ENCODE results near the gene GAS2L1. TPM values are rescaled to one million over a fixed set of nuclear protein-coding genes. Genes with fewer than 3 reads are reported as not detected.
A peak's percentile ranks its signal among the peaks of the same experiment; 100 is the strongest.

The GAS2L1 gene
- total RNA-seq, 2 donors from 2014 or later: 0.41 to 0.79 TPM

DNA sequence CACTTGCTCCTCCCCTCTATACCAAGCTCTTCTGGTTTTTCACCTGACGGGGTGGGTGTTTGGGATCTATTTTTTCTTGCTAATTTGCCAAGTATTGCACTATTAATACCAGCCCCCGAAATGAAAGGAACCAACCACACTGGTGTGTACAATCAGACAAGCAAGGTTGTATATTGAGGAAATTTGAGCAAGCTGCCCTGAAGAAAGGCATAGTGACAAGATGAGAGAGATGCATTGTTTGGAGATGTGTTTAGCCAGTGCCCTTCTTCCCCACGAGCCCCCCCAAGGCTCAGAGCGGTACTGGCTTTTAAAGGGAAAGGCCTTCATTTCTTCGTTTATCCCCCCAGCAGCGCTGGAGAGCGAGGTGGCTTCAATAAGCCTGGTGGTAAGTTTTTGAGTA is 15.2 kb upstream of the GAS2L1 start:
- Mint-ChIP-seq H3K27me3 (ENCODE audit: low read depth) (no peaks in the 10 kb centered on the region), H3K4me1 (ENCODE audit: low read depth) (peaks cover 10% of the 10 kb centered on the region), H3K36me3 (ENCODE audit: insufficient read depth in 2 of 2) (peaks cover 15 to 60% of the 10 kb centered on the region in 2 donors), H3K9me3 (no peaks in the 10 kb centered on the region), H3K27ac (no peak overlapping the region), H3K4me3 (no peak overlapping the region)
- ATAC-seq (replicated peaks in 1 of 2) (no peak), DNase-seq (no peak)

DNA sequence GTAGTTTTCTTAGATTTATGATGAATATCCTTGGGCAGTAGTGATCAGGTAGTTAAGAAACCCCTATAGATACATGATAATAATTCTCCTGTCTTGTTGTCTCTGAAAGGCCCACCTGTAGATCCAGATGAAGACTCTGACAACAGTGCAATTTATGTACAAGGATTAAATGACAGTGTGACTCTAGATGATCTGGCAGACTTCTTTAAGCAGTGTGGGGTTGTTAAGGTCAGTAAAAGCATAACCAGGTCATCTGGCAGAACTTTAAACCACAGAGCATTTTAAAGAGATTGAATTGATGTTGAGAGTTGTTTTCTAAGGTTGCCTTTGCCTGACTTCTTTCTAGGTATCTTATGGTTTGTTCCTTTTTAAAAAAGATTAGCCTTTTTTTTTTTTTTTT is 14.1 kb upstream of the GAS2L1 start:
- ATAC-seq (replicated peaks in 1 of 2): no peak
- no peak for DNase-seq
- Mint-ChIP-seq H3K27ac (no peak overlapping the region), H3K4me1 (ENCODE audit: low read depth) (peaks cover 1% of the 10 kb centered on the region), H3K36me3 (ENCODE audit: insufficient read depth in 2 of 2) (peaks cover 11 to 54% of the 10 kb centered on the region in 2 donors), H3K9me3 (no peaks in the 10 kb centered on the region), H3K27me3 (ENCODE audit: low read depth) (no peaks in the 10 kb centered on the region), H3K4me3 (no peak overlapping the region)

DNA sequence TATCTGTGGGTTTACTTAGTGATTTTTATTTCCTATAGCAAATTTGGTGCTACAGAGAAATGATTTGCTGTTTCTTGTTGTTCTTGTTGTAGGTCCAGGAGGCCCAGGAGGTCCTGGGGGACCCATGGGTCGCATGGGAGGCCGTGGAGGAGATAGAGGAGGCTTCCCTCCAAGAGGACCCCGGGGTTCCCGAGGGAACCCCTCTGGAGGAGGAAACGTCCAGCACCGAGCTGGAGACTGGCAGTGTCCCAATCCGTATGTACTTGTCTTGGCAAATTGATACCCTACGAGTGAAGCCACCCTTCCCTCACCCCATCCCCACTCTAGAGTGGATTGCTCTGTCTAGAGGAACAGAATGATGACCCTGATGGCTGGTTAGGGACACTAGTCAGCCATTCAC is 7.8 kb upstream of the GAS2L1 start:
- DNase-seq (no peak), ATAC-seq (replicated peaks in 1 of 2) (no peak)
- Mint-ChIP-seq H3K27me3 (ENCODE audit: low read depth) (no peaks in the 10 kb centered on the region), H3K27ac (no peak overlapping the region), H3K9me3 (no peaks in the 10 kb centered on the region), H3K36me3 (ENCODE audit: insufficient read depth in 2 of 2) (peaks cover 9 to 33% of the 10 kb centered on the region in 2 donors), H3K4me1 (ENCODE audit: low read depth) (no peaks in the 10 kb centered on the region), H3K4me3 (no peak overlapping the region)

DNA sequence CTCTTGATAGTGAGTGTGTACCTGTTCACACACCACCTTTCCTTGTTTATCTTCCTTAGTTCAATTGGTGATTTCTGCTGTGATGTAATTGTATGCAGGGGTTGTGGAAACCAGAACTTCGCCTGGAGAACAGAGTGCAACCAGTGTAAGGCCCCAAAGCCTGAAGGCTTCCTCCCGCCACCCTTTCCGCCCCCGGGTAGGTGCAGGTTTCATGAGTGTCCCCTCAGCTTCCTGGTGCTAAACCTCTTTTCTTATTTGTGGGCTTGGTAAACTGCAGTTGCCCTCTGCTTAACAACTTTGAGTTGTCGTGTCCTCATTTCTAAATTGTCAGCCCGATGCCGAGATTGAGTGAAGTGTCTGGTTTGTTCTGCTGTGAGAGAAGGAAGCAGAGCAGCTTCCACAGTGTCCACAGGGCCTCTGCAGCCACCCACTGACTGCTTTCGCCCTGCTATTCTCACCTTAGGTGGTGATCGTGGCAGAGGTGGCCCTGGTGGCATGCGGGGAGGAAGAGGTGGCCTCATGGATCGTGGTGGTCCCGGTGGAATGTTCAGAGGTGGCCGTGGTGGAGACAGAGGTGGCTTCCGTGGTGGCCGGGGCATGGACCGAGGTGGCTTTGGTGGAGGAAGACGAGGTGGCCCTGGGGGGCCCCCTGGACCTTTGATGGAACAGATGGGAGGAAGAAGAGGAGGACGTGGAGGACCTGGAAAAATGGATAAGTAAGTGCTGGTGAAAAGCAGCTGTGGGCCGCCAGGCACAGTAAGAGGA is 7.1 kb upstream of the GAS2L1 start:
- H3K9me3 Mint-ChIP-seq: no peaks in the 10 kb centered on the region
- H3K4me3 Mint-ChIP-seq: no peak overlapping the region
- peaks cover 5% of the 10 kb centered on the region for H3K27me3 Mint-ChIP-seq (ENCODE audit: low read depth)
- no peak overlapping the region for H3K27ac Mint-ChIP-seq
- ATAC-seq (replicated peaks in 1 of 2) (no peak), DNase-seq (no peak)
- no peaks in the 10 kb centered on the region for H3K4me1 Mint-ChIP-seq (ENCODE audit: low read depth)
- peaks cover 9 to 26% of the 10 kb centered on the region in 2 donors for H3K36me3 Mint-ChIP-seq (ENCODE audit: insufficient read depth in 2 of 2)

DNA sequence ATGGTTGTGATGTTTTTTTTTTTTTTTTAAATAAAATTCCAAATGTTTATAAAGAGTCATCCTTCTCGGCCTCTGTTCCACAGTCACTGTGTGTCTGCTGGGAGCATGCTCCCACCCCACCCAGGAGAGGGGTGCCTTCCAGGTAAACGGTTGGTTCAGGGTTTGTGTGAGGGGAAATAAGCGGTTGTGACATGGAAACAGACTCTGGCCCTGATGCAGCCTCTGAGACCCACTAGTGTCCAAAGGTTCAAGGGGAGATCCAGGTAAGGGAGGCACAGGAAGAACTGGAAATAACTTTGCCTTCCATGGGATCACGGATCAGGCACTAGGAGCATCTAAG is 6.0 kb upstream of the GAS2L1 start:
- no peak overlapping the region for H3K4me3 Mint-ChIP-seq
- peaks cover 16% of the 10 kb centered on the region for H3K27me3 Mint-ChIP-seq (ENCODE audit: low read depth)
- ATAC-seq (replicated peaks in 1 of 2) (no peak), DNase-seq (no peak)
- H3K4me1 Mint-ChIP-seq (ENCODE audit: low read depth): no peaks in the 10 kb centered on the region
- no peaks in the 10 kb centered on the region for H3K9me3 Mint-ChIP-seq
- H3K27ac Mint-ChIP-seq: no peak overlapping the region
- H3K36me3 Mint-ChIP-seq (ENCODE audit: insufficient read depth in 2 of 2): peaks cover 9 to 24% of the 10 kb centered on the region in 2 donors

DNA sequence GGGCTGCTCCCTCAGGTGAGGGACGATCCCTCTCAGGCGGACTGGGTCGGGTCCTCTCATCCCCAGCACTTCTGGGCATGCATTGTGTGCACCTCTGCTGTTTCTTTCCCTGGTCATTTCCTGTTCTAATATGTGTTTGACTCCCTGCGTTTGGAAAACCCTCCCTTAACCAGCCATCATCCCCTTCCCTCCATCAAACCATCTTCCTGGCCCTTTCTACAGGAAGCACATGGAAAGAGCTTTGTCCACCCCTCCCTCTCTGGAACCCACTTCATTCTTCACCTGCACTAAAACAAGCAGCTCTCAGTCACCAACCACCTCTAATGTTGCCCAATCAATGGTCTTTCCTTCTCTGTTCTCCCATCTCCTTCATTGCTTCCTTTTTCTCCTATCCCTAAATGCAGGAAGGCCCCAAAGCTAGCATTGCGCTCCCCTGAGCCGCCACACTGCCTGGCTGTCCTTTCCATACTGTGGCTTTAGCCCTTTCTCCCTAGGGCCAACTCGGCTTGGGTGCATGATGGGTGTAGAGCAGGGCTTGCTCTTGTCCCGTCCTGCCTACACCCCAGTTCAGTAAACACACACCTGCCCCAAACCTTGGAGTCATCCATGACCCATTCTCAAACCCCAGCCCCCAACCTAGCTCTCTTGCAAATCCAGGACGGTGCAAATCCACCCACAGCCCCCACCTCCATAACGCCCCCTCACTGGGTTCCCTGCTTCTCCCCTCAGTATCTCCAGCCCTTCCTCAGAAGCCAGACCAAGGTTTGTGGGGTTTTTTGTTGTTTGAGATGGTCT is 5.4 kb upstream of the GAS2L1 start:
- Mint-ChIP-seq H3K27ac (no peak overlapping the region), H3K4me1 (ENCODE audit: low read depth) (peaks cover 5% of the 10 kb centered on the region), H3K4me3 (no peak overlapping the region), H3K36me3 (ENCODE audit: insufficient read depth in 2 of 2) (peaks cover 9 to 20% of the 10 kb centered on the region in 2 donors), H3K9me3 (no peaks in the 10 kb centered on the region), H3K27me3 (ENCODE audit: low read depth) (peaks cover 22% of the 10 kb centered on the region)
- DNase-seq (no peak), ATAC-seq (replicated peaks in 1 of 2) (no peak)

DNA sequence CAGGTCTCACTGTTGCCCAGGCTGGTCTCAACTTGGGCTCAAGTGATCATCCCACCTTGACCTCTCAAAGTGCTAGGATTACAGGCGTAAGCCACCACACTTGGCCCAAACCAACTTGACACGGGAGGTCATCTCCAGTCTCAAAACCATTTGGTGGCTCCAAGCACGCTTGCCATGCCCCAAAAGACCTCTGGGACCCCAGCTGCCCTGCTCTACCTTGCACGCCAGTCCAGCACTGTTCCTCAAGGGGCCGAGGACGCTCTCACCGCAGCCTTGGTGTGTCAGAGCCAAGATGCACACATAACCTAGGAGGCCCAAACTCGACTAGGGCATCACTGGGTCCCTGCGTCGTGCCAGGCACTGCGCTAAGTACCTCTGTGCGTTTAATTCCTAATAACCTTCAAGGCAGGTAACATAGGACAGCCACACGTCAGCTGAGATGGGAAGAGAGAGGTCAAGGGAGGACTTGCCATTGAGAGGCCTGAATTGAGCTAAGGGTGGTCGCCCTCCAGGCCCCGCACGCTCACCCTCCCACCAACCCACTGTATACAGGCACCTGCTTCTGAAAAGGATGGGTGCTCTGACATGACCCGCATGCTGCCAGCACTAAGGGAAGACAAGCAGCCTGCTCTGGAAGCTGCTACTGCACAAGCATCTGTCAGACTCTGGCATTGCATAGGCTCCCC is 4.6 kb upstream of the GAS2L1 start:
- ATAC-seq (replicated peaks in 1 of 2) (peak; percentile 7), DNase-seq (no peak)
- no peaks in the 10 kb centered on the region for H3K9me3 Mint-ChIP-seq
- no peak overlapping the region for H3K27ac Mint-ChIP-seq
- peaks cover 10% of the 10 kb centered on the region for H3K4me1 Mint-ChIP-seq (ENCODE audit: low read depth)
- H3K4me3 Mint-ChIP-seq: no peak overlapping the region
- H3K27me3 Mint-ChIP-seq (ENCODE audit: low read depth): peaks cover 27% of the 10 kb centered on the region
- H3K36me3 Mint-ChIP-seq (ENCODE audit: insufficient read depth in 2 of 2): peaks cover 9 to 20% of the 10 kb centered on the region in 2 donors

DNA sequence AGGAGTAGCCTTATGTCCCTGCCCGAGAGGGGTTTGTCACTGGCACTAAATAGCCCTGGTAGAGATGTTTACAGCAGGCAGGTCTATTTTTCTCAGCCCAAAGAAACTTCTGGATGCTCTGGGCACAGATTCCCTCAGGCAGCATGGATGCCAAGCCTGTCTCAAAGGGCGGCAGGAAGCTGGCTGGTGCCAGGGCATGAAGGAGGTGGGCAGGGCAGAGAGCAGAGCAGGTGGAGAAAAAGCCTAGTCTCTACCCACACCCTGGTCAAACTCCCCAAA is 4.1 kb upstream of the GAS2L1 start:
- ATAC-seq (replicated peaks in 1 of 2): peak; percentile 0 to 3
- no peak overlapping the region for H3K27ac Mint-ChIP-seq
- DNase-seq: no peak
- no peaks in the 10 kb centered on the region for H3K9me3 Mint-ChIP-seq
- peaks cover 27% of the 10 kb centered on the region for H3K27me3 Mint-ChIP-seq (ENCODE audit: low read depth)
- H3K36me3 Mint-ChIP-seq (ENCODE audit: insufficient read depth in 2 of 2): peaks cover 9 to 18% of the 10 kb centered on the region in 2 donors
- peaks cover 10% of the 10 kb centered on the region for H3K4me1 Mint-ChIP-seq (ENCODE audit: low read depth)
- no peak overlapping the region for H3K4me3 Mint-ChIP-seq

DNA sequence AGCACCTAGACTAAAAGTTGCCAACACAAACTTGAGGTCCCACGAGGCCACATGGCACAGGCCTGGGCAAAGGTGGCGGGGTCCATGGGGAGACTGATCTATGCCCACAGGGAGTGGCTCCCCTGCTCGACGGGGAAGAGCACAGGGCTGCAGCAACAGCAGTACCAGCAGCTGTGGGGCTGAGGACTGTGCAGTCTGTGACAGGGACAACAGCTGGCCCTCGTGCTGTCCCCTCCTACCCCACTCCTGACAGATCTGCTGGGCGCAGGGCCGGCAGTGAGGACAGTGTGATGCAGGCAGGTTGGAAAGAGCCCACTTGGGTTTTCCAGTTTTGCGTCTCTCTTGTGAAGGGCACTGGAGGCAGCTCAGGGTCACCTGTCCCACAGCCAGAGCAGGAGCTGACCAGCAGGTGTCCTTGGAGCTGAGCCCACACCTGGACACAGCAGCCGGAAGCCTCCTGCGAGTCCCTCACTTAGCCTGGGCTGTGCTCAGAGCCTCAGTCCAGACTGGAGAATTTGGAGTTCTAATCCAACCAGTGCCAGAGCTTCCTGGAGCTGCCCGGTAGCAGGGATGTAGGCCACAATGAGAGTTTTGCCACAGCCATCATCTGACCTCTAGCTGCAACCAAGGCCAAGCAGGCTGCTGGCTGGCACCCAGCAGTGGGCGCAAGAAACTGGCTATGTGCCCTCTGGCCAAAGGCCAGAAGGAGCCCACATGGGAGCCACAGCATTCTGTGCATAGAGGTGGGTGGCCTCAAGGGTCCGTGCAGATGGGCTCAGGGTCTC is 3.6 kb upstream of the GAS2L1 start:
- Mint-ChIP-seq H3K27me3 (ENCODE audit: low read depth) (peaks cover 27% of the 10 kb centered on the region), H3K4me1 (ENCODE audit: low read depth) (peaks cover 10% of the 10 kb centered on the region), H3K9me3 (no peaks in the 10 kb centered on the region), H3K36me3 (ENCODE audit: insufficient read depth in 2 of 2) (peaks cover 6 to 13% of the 10 kb centered on the region in 2 donors), H3K4me3 (no peak overlapping the region), H3K27ac (peak overlapping the region; percentile 56)
- ATAC-seq (replicated peaks in 1 of 2) (peak; percentile 6 to 9), DNase-seq (no peak)

DNA sequence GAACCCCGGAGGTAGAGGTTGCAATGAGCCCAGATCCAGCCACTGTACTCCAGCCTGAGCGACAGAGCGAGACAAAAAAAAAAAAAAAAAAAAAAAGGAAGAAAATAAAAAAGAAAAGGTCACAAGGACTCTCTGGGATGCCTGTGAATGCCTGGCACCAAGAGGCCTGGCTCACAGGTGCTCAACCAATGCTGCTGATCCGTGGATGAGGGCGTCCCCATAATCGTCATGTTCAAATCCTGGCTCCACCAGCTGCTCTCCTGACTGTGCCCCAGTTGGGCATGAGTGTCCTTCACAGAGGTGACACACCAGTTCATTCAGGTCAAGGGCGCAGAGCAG is 645 bp upstream of the GAS2L1 start:
- H3K4me3 Mint-ChIP-seq: peak overlapping the region; percentile 82 to 85
- H3K27me3 Mint-ChIP-seq (ENCODE audit: low read depth): peaks cover 27% of the 10 kb centered on the region
- peaks cover 0 to 3% of the 10 kb centered on the region in 2 donors for H3K36me3 Mint-ChIP-seq (ENCODE audit: insufficient read depth in 2 of 2)
- no peak overlapping the region for H3K27ac Mint-ChIP-seq
- DNase-seq: no peak
- no peaks in the 10 kb centered on the region for H3K9me3 Mint-ChIP-seq
- peaks cover 10% of the 10 kb centered on the region for H3K4me1 Mint-ChIP-seq (ENCODE audit: low read depth)
- peak in 1 of 2 donors; percentile 0 for ATAC-seq (replicated peaks in 1 of 2)

DNA sequence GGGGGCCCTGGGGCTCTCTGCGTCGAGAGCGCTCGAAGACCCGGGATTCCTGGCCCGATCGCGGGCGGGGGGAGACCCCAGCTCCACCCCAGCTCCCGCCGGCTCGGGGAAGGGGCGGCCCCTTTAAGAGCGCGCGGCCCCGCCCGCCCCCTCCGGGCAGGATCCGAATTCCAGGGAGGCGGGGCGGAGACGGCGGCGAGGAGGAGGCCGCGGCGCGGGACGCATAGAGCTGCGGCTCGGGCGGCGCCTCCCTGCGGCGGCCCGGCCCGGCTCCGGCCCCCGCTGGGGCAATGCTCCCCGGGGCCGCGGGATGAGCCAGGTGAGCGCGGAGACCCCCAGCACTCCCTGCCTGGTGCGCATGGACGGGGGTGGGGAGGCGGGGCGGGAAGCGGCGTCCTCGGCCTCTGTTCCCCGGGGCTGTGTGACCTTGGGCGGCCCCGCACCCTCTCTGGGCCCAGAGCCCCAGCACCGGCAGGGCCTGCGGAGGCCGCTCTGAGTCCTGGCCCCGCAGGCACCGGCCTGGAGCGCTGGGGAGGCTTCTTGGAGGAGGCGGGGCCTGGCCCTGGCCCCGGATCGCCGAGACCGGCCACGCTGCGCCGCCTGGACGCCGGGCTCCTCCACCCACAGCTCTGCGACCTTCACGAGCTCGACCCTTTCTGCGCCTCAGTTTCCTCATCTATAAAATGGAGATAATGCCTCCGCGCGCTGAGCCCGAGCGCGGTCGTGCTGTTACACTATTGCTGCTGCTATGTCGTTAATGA is 565 bp downstream of the GAS2L1 start:
- peak; percentile 36 to 39 for ATAC-seq (replicated peaks in 1 of 2)
- Mint-ChIP-seq H3K4me3 (peak overlapping the region; percentile 82 to 85), H3K9me3 (no peaks in the 10 kb centered on the region), H3K27ac (no peak overlapping the region), H3K4me1 (ENCODE audit: low read depth) (peaks cover 10% of the 10 kb centered on the region), H3K27me3 (ENCODE audit: low read depth) (peaks cover 28% of the 10 kb centered on the region), H3K36me3 (ENCODE audit: insufficient read depth in 2 of 2) (no peaks in the 10 kb centered on the region)
- peak; percentile 43 to 48 for DNase-seq

DNA sequence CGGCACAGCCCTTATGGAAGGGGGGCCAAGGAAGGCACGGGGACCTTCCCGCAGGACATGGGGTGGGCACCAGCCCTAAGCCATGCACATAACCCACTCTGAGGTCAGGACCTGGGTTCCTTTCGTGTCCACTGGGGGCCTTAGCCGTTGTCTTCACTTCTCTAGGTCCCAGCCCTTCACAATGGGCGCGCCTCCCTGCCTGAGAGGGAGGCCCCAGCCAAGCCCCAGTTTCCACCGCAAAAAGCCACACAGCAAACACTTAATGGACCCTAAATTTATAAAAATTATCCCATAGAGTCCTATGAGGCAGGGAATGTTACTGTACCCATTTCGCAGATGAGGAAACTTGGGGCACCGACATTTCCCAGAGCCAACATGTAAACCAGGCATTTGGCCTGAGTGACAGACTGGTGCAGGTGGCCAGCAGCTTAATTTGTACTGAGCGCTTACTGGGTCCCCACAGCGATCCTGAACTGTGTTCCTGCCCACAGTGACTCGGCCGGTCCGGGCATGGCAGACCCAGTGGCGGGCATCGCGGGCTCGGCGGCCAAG is 1.2 kb downstream of the GAS2L1 start:
- peak overlapping the region; percentile 79 to 80 for H3K4me3 Mint-ChIP-seq
- H3K27me3 Mint-ChIP-seq (ENCODE audit: low read depth): peaks cover 35% of the 10 kb centered on the region
- peaks cover 10% of the 10 kb centered on the region for H3K4me1 Mint-ChIP-seq (ENCODE audit: low read depth)
- H3K9me3 Mint-ChIP-seq: no peaks in the 10 kb centered on the region
- no peaks in the 10 kb centered on the region for H3K36me3 Mint-ChIP-seq (ENCODE audit: insufficient read depth in 2 of 2)
- no peak for DNase-seq
- ATAC-seq (replicated peaks in 1 of 2): no peak
- no peak overlapping the region for H3K27ac Mint-ChIP-seq
